Measurements from ENCODE around the gene LIMK1.

LIMK1 gene

GRCh38 chr7:74049997-74050798, 33.4 kb upstream of the LIMK1 start:
- Mint-ChIP-seq H3K4me3 (no peak overlapping the region), H3K27me3 (ENCODE audit: low read depth) (peaks cover 2% of the 10 kb centered on the region), H3K9me3 (no peaks in the 10 kb centered on the region), H3K36me3 (ENCODE audit: low read depth) (no peaks in the 10 kb centered on the region), H3K4me1 (ENCODE audit: low read depth) (no peaks in the 10 kb centered on the region), H3K27ac (no peak overlapping the region)
- no peak for DNase-seq (ENCODE audit: low spot score)

GRCh38 chr7:74051193-74051592, 32.4 kb upstream of the LIMK1 start:
- Mint-ChIP-seq H3K36me3 (ENCODE audit: low read depth) (no peaks in the 10 kb centered on the region), H3K27ac (no peak overlapping the region)
- DNase-seq (ENCODE audit: low spot score) = no peak

GRCh38 chr7:74051629-74052410, 31.8 kb upstream of the LIMK1 start:
- Mint-ChIP-seq H3K27me3 (ENCODE audit: low read depth) (peaks cover 2% of the 10 kb centered on the region), H3K4me3 (no peak overlapping the region), H3K36me3 (ENCODE audit: low read depth) (no peaks in the 10 kb centered on the region), H3K27ac (no peak overlapping the region), H3K4me1 (ENCODE audit: low read depth) (no peaks in the 10 kb centered on the region), H3K9me3 (no peaks in the 10 kb centered on the region)
- DNase-seq (ENCODE audit: low spot score) = no peak

More at GRCh38 chr7:74051193-74051592, 32.4 kb upstream of the LIMK1 start:
- Mint-ChIP-seq H3K4me3 (no peak overlapping the region), H3K4me1 (ENCODE audit: low read depth) (no peaks in the 10 kb centered on the region), H3K9me3 (no peaks in the 10 kb centered on the region), H3K27me3 (ENCODE audit: low read depth) (peaks cover 2% of the 10 kb centered on the region)

GRCh38 chr7:74052628-74053027, 31.0 kb upstream of the LIMK1 start:
- Mint-ChIP-seq H3K9me3 (no peaks in the 10 kb centered on the region), H3K27ac (no peak overlapping the region), H3K36me3 (ENCODE audit: low read depth) (no peaks in the 10 kb centered on the region), H3K4me3 (no peak overlapping the region), H3K27me3 (ENCODE audit: low read depth) (peaks cover 2% of the 10 kb centered on the region), H3K4me1 (ENCODE audit: low read depth) (no peaks in the 10 kb centered on the region)
- DNase-seq (ENCODE audit: low spot score) = no peak

- no peaks in the 10 kb centered on the region for H3K9me3 Mint-ChIP-seq
- H3K27me3 Mint-ChIP-seq (ENCODE audit: low read depth) = peaks cover 8% of the 10 kb centered on the region
- no peaks in the 10 kb centered on the region for H3K36me3 Mint-ChIP-seq (ENCODE audit: low read depth)
- H3K27ac Mint-ChIP-seq = no peak overlapping the region
- H3K4me3 Mint-ChIP-seq = no peak overlapping the region
- DNase-seq (ENCODE audit: low spot score) = no peak
- H3K4me1 Mint-ChIP-seq (ENCODE audit: low read depth) = no peaks in the 10 kb centered on the region
Observed at GRCh38 chr7:74053589-74054186, 29.9 kb upstream of the LIMK1 start.

- no peak for DNase-seq (ENCODE audit: low spot score)
- Mint-ChIP-seq H3K27ac (no peak overlapping the region), H3K36me3 (ENCODE audit: low read depth) (no peaks in the 10 kb centered on the region), H3K9me3 (no peaks in the 10 kb centered on the region), H3K27me3 (ENCODE audit: low read depth) (peaks cover 8% of the 10 kb centered on the region), H3K4me1 (ENCODE audit: low read depth) (no peaks in the 10 kb centered on the region), H3K4me3 (no peak overlapping the region)
Observed at GRCh38 chr7:74056096-74056915, 27.3 kb upstream of the LIMK1 start.

GRCh38 chr7:74057216-74057925, 26.2 kb upstream of the LIMK1 start:
- no peak for DNase-seq (ENCODE audit: low spot score)
- Mint-ChIP-seq H3K27me3 (ENCODE audit: low read depth) (peaks cover 7% of the 10 kb centered on the region), H3K4me3 (no peak overlapping the region), H3K9me3 (no peaks in the 10 kb centered on the region), H3K36me3 (ENCODE audit: low read depth) (no peaks in the 10 kb centered on the region), H3K27ac (no peak overlapping the region), H3K4me1 (ENCODE audit: low read depth) (peaks cover 2% of the 10 kb centered on the region)

GRCh38 chr7:74057987-74058386, 25.6 kb upstream of the LIMK1 start:
- no peak for DNase-seq (ENCODE audit: low spot score)
- Mint-ChIP-seq H3K27ac (no peak overlapping the region), H3K36me3 (ENCODE audit: low read depth) (no peaks in the 10 kb centered on the region), H3K27me3 (ENCODE audit: low read depth) (peaks cover 6% of the 10 kb centered on the region), H3K4me1 (ENCODE audit: low read depth) (peaks cover 2% of the 10 kb centered on the region), H3K4me3 (no peak overlapping the region), H3K9me3 (no peaks in the 10 kb centered on the region)

GRCh38 chr7:74058486-74058885, 25.1 kb upstream of the LIMK1 start:
- no peak for DNase-seq (ENCODE audit: low spot score)
- H3K27ac Mint-ChIP-seq = no peak overlapping the region
- no peaks in the 10 kb centered on the region for H3K9me3 Mint-ChIP-seq
- H3K36me3 Mint-ChIP-seq (ENCODE audit: low read depth) = no peaks in the 10 kb centered on the region
- no peak overlapping the region for H3K4me3 Mint-ChIP-seq
- H3K27me3 Mint-ChIP-seq (ENCODE audit: low read depth) = peaks cover 6% of the 10 kb centered on the region
- peaks cover 2% of the 10 kb centered on the region for H3K4me1 Mint-ChIP-seq (ENCODE audit: low read depth)

GRCh38 chr7:74059037-74059436, 24.6 kb upstream of the LIMK1 start:
- Mint-ChIP-seq H3K9me3 (no peaks in the 10 kb centered on the region), H3K36me3 (ENCODE audit: low read depth) (no peaks in the 10 kb centered on the region), H3K4me1 (ENCODE audit: low read depth) (peaks cover 2% of the 10 kb centered on the region), H3K27ac (no peak overlapping the region), H3K4me3 (no peak overlapping the region), H3K27me3 (ENCODE audit: low read depth) (peaks cover 6% of the 10 kb centered on the region)
- no peak for DNase-seq (ENCODE audit: low spot score)

GRCh38 chr7:74059681-74060588, 23.7 kb upstream of the LIMK1 start:
- Mint-ChIP-seq H3K27ac (no peak overlapping the region), H3K4me1 (ENCODE audit: low read depth) (peaks cover 2% of the 10 kb centered on the region), H3K27me3 (ENCODE audit: low read depth) (peaks cover 6% of the 10 kb centered on the region), H3K36me3 (ENCODE audit: low read depth) (no peaks in the 10 kb centered on the region), H3K4me3 (no peak overlapping the region), H3K9me3 (no peaks in the 10 kb centered on the region)
- DNase-seq (ENCODE audit: low spot score) = no peak

- Mint-ChIP-seq H3K9me3 (no peaks in the 10 kb centered on the region), H3K27me3 (ENCODE audit: low read depth) (peaks cover 6% of the 10 kb centered on the region), H3K4me1 (ENCODE audit: low read depth) (peaks cover 2% of the 10 kb centered on the region), H3K36me3 (ENCODE audit: low read depth) (no peaks in the 10 kb centered on the region), H3K4me3 (no peak overlapping the region), H3K27ac (peak overlapping the region; percentile 84)
- peak; percentile 26 for DNase-seq (ENCODE audit: low spot score)
Observed at GRCh38 chr7:74061840-74062539, 21.6 kb upstream of the LIMK1 start.

Measured in T-helper 2 cell treated with Interferon-gamma antibody and Interleukin-4, amounts not matched to agents 5 μg/mL and 100 μg/mL, for 36 hours (primary cell).